Measurements from ENCODE around the gene TACC3. TPM values are rescaled to one million over a fixed set of nuclear protein-coding genes. Genes with fewer than 3 reads are reported as not detected.

The TACC3 gene
- total RNA-seq, 1 experiment from 2014 or later = 207 TPM

DNA sequence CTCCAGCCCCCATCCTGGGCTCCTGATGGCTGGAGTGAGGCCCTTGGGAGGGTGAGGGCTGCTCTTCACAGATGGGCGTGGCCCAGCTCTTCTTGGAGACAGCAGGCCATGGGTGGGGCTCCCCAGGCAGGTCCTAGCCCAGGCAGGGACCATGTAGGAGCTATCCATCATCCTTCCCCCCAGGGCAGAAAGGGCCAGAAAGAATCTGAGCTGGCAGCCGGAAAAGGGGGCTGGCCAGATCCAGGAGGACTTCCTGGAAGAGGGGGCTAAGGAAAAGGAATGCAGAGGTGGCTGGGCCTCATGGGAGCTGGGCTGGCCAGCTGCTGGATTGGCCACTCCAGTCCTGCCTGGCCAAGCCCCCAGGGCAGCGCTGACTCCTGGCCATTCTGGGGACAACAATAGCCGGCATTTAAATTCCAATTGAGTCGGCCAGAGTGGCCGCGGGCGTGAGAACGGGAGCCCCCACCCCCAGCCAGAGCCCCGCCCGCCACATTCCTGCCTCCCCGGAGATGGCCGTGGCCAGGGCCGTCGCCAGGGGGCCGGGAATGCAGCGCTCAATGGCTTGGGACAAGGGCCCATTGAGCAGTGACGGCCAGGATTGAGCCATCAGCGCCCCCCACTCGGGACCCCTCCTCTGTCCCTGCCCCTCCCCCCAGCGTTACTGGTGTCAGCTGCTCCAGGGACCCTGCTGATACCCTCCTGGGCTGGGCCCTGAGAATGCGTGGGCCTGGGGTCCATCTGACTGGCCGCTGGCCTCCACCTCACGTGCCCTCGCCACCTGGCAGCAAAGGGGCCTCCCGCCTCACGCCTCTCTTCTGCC, 56.7 kb downstream of the TACC3 start (continued):
- TF ChIP-seq, protein P1, sequence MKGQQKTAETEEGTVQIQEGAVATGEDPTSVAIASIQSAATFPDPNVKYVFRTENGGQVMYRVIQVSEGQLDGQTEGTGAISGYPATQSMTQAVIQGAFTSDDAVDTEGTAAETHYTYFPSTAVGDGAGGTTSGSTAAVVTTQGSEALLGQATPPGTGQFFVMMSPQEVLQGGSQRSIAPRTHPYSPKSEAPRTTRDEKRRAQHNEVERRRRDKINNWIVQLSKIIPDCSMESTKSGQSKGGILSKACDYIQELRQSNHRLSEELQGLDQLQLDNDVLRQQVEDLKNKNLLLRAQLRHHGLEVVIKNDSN (CRISPR knock-in tag; IDR thresholded peaks at IDR 0.05) = peak; percentile 35
- TF ChIP-seq, protein P2, sequence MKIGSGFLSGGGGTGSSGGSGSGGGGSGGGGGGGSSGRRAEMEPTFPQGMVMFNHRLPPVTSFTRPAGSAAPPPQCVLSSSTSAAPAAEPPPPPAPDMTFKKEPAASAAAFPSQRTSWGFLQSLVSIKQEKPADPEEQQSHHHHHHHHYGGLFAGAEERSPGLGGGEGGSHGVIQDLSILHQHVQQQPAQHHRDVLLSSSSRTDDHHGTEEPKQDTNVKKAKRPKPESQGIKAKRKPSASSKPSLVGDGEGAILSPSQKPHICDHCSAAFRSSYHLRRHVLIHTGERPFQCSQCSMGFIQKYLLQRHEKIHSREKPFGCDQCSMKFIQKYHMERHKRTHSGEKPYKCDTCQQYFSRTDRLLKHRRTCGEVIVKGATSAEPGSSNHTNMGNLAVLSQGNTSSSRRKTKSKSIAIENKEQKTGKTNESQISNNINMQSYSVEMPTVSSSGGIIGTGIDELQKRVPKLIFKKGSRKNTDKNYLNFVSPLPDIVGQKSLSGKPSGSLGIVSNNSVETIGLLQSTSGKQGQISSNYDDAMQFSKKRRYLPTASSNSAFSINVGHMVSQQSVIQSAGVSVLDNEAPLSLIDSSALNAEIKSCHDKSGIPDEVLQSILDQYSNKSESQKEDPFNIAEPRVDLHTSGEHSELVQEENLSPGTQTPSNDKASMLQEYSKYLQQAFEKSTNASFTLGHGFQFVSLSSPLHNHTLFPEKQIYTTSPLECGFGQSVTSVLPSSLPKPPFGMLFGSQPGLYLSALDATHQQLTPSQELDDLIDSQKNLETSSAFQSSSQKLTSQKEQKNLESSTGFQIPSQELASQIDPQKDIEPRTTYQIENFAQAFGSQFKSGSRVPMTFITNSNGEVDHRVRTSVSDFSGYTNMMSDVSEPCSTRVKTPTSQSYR (CRISPR knock-in tag; IDR thresholded peaks at IDR 0.05) = peak; percentile 75
- TF ChIP-seq ZNF416 (CRISPR knock-in tag; IDR thresholded peaks at IDR 0.05) = 0 out of 2 replicates have a peak, but pooled peaks have one; percentile 26
- TF ChIP-seq TEAD1 (CRISPR knock-in tag; IDR thresholded peaks at IDR 0.05) = peak; percentile 76; the same call in 1 of the 2 replicates
- TF ChIP-seq, protein P3, sequence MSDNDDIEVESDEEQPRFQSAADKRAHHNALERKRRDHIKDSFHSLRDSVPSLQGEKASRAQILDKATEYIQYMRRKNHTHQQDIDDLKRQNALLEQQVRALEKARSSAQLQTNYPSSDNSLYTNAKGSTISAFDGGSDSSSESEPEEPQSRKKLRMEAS (CRISPR knock-in tag; IDR thresholded peaks at IDR 0.05) = peak; percentile 77; the same call in 1 of the 2 replicates
- peak; percentile 84; the same call in 1 of the 2 replicates for TF ChIP-seq TEAD4 (CRISPR knock-in tag; IDR thresholded peaks at IDR 0.05)
- TF ChIP-seq, protein P4, sequence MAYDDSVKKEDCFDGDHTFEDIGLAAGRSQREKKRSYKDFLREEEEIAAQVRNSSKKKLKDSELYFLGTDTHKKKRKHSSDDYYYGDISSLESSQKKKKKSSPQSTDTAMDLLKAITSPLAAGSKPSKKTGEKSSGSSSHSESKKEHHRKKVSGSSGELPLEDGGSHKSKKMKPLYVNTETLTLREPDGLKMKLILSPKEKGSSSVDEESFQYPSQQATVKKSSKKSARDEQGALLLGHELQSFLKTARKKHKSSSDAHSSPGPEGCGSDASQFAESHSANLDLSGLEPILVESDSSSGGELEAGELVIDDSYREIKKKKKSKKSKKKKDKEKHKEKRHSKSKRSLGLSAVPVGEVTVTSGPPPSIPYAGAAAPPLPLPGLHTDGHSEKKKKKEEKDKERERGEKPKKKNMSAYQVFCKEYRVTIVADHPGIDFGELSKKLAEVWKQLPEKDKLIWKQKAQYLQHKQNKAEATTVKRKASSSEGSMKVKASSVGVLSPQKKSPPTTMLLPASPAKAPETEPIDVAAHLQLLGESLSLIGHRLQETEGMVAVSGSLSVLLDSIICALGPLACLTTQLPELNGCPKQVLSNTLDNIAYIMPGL (CRISPR knock-in tag; IDR thresholded peaks at IDR 0.05) = no peak
- TF ChIP-seq NR2C2 (CRISPR knock-in tag; IDR thresholded peaks at IDR 0.05) = no peak
- no peak; the same call in 1 of the 2 replicates for TF ChIP-seq ETV6 (CRISPR knock-in tag; IDR thresholded peaks at IDR 0.05)
- no peak for TF ChIP-seq FOXK1 (CRISPR knock-in tag; IDR thresholded peaks at IDR 0.05)
- TF ChIP-seq RORB (CRISPR knock-in tag; IDR thresholded peaks at IDR 0.05) = no peak
- no peak for TF ChIP-seq ZNF121 (CRISPR knock-in tag; IDR thresholded peaks at IDR 0.05)
- no peak for TF ChIP-seq PRRX2 (CRISPR knock-in tag; IDR thresholded peaks at IDR 0.05)
- TF ChIP-seq, protein P5, sequence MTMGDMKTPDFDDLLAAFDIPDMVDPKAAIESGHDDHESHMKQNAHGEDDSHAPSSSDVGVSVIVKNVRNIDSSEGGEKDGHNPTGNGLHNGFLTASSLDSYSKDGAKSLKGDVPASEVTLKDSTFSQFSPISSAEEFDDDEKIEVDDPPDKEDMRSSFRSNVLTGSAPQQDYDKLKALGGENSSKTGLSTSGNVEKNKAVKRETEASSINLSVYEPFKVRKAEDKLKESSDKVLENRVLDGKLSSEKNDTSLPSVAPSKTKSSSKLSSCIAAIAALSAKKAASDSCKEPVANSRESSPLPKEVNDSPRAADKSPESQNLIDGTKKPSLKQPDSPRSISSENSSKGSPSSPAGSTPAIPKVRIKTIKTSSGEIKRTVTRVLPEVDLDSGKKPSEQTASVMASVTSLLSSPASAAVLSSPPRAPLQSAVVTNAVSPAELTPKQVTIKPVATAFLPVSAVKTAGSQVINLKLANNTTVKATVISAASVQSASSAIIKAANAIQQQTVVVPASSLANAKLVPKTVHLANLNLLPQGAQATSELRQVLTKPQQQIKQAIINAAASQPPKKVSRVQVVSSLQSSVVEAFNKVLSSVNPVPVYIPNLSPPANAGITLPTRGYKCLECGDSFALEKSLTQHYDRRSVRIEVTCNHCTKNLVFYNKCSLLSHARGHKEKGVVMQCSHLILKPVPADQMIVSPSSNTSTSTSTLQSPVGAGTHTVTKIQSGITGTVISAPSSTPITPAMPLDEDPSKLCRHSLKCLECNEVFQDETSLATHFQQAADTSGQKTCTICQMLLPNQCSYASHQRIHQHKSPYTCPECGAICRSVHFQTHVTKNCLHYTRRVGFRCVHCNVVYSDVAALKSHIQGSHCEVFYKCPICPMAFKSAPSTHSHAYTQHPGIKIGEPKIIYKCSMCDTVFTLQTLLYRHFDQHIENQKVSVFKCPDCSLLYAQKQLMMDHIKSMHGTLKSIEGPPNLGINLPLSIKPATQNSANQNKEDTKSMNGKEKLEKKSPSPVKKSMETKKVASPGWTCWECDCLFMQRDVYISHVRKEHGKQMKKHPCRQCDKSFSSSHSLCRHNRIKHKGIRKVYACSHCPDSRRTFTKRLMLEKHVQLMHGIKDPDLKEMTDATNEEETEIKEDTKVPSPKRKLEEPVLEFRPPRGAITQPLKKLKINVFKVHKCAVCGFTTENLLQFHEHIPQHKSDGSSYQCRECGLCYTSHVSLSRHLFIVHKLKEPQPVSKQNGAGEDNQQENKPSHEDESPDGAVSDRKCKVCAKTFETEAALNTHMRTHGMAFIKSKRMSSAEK (CRISPR knock-in tag; IDR thresholded peaks at IDR 0.05; ENCODE audit: borderline replicate concordance) = peak; percentile 13; the same call in 1 of the 2 replicates
- peak; percentile 47; the same call in 1 of the 2 replicates for TF ChIP-seq NFE2L1 (CRISPR knock-in tag; IDR thresholded peaks at IDR 0.05)
- TF ChIP-seq, protein P6, sequence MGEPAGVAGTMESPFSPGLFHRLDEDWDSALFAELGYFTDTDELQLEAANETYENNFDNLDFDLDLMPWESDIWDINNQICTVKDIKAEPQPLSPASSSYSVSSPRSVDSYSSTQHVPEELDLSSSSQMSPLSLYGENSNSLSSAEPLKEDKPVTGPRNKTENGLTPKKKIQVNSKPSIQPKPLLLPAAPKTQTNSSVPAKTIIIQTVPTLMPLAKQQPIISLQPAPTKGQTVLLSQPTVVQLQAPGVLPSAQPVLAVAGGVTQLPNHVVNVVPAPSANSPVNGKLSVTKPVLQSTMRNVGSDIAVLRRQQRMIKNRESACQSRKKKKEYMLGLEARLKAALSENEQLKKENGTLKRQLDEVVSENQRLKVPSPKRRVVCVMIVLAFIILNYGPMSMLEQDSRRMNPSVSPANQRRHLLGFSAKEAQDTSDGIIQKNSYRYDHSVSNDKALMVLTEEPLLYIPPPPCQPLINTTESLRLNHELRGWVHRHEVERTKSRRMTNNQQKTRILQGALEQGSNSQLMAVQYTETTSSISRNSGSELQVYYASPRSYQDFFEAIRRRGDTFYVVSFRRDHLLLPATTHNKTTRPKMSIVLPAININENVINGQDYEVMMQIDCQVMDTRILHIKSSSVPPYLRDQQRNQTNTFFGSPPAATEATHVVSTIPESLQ (CRISPR knock-in tag; IDR thresholded peaks at IDR 0.05) = no peak
- TF ChIP-seq, protein P7, sequence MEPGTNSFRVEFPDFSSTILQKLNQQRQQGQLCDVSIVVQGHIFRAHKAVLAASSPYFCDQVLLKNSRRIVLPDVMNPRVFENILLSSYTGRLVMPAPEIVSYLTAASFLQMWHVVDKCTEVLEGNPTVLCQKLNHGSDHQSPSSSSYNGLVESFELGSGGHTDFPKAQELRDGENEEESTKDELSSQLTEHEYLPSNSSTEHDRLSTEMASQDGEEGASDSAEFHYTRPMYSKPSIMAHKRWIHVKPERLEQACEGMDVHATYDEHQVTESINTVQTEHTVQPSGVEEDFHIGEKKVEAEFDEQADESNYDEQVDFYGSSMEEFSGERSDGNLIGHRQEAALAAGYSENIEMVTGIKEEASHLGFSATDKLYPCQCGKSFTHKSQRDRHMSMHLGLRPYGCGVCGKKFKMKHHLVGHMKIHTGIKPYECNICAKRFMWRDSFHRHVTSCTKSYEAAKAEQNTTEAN (CRISPR knock-in tag; IDR thresholded peaks at IDR 0.05) = 0 out of 2 replicates have a peak, but pooled peaks have one; percentile 79
- TF ChIP-seq, protein P8, sequence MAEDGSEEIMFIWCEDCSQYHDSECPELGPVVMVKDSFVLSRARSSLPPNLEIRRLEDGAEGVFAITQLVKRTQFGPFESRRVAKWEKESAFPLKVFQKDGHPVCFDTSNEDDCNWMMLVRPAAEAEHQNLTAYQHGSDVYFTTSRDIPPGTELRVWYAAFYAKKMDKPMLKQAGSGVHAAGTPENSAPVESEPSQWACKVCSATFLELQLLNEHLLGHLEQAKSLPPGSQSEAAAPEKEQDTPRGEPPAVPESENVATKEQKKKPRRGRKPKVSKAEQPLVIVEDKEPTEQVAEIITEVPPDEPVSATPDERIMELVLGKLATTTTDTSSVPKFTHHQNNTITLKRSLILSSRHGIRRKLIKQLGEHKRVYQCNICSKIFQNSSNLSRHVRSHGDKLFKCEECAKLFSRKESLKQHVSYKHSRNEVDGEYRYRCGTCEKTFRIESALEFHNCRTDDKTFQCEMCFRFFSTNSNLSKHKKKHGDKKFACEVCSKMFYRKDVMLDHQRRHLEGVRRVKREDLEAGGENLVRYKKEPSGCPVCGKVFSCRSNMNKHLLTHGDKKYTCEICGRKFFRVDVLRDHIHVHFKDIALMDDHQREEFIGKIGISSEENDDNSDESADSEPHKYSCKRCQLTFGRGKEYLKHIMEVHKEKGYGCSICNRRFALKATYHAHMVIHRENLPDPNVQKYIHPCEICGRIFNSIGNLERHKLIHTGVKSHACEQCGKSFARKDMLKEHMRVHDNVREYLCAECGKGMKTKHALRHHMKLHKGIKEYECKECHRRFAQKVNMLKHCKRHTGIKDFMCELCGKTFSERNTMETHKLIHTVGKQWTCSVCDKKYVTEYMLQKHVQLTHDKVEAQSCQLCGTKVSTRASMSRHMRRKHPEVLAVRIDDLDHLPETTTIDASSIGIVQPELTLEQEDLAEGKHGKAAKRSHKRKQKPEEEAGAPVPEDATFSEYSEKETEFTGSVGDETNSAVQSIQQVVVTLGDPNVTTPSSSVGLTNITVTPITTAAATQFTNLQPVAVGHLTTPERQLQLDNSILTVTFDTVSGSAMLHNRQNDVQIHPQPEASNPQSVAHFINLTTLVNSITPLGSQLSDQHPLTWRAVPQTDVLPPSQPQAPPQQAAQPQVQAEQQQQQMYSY (CRISPR knock-in tag; IDR thresholded peaks at IDR 0.05) = no peak
- 0 out of 2 replicates have a peak, but pooled peaks have one; percentile 32 for TF ChIP-seq MYBL2 (CRISPR knock-in tag; IDR thresholded peaks at IDR 0.05)
- TF ChIP-seq, protein P9, sequence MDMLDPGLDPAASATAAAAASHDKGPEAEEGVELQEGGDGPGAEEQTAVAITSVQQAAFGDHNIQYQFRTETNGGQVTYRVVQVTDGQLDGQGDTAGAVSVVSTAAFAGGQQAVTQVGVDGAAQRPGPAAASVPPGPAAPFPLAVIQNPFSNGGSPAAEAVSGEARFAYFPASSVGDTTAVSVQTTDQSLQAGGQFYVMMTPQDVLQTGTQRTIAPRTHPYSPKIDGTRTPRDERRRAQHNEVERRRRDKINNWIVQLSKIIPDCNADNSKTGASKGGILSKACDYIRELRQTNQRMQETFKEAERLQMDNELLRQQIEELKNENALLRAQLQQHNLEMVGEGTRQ (CRISPR knock-in tag; IDR thresholded peaks at IDR 0.05) = no peak

Data from WTC11 (cell line).